Measurements from ENCODE around the gene LRP11.

- TF ChIP-seq HDGF (IDR thresholded peaks at IDR 0.05) (no peak), NFYB (IDR thresholded peaks at IDR 0.05; ENCODE audit: insufficient read depth, low read depth, low read length) (no peak), SREBF2 (IDR thresholded peaks at IDR 0.05; ENCODE audit: low read length) (no peak), TBL1XR1 (IDR thresholded peaks at IDR 0.05; ENCODE audit: low read depth, low read length) (no peak), PKNOX1 (IDR thresholded peaks at IDR 0.05) (no peak), CBFB (IDR thresholded peaks at IDR 0.05; ENCODE audit: low read depth) (no peak), CTCF (IDR thresholded peaks at IDR 0.05 in 2 of 3, conservative IDR thresholded peaks at IDR 0.05 in 1 of 3; ENCODE audit: control insufficient read depth in 2 of 3, extremely low read depth in 1 of 3, insufficient read depth in 1 of 3, low read depth in 3 of 3, low read length in 3 of 3) (no peak), ETV6 (conservative IDR thresholded peaks at IDR 0.05 in 1 of 2, IDR thresholded peaks at IDR 0.05 in 1 of 2; ENCODE audit: borderline replicate concordance in 1 of 2, low read depth in 1 of 2) (no peak)
These were observed 23.2 kb upstream of the LRP11 start for GRCh38 chr6:149887343-149887742.
